ENCODE measurements around the gene MLX.
"Not testable (repeated sequence)": the region's sequence is repeated elsewhere in the genome, so short reads cannot be mapped to it uniquely, and the experiment has no call there.

MLX gene

GRCh38 chr17:42553161-42553818 lies 13.6 kb upstream of the MLX start:
- peak overlapping the region in 19 of 21 experiments; percentile 78 to 95 (median 87) for H3K27ac ChIP-seq
- peak overlapping the region; percentile 54 to 88 (median 66) for H3K4me3 ChIP-seq

GRCh38 chr17:42553866-42554249 lies 13.0 kb upstream of the MLX start:
- peak overlapping the region; percentile 60 to 95 (median 87) for H3K27ac ChIP-seq

GRCh38 chr17:42554250-42555121 lies 12.4 kb upstream of the MLX start:
- Histone ChIP-seq H3K27ac (peak overlapping the region; percentile 60 to 95 (median 87)), H3K4me3 (peak overlapping the region; percentile 54 to 88 (median 66))

More at GRCh38 chr17:42553866-42554249, 13.0 kb upstream of the MLX start:
- H3K4me3 ChIP-seq: peak overlapping the region; percentile 54 to 88 (median 66)

GRCh38 chr17:42555122-42555622 lies 11.7 kb upstream of the MLX start:
- H3K27ac ChIP-seq: peak overlapping the region; percentile 60 to 95 (median 87)
- peak overlapping the region; percentile 54 to 88 (median 66) for H3K4me3 ChIP-seq

GRCh38 chr17:42555961-42556617 lies 10.8 kb upstream of the MLX start:
- H3K27ac ChIP-seq: peak overlapping the region in 1 of 21 experiments; percentile 92
- not testable (repeated sequence) for H3K4me3 ChIP-seq

GRCh38 chr17:42559075-42559474 lies 7.8 kb upstream of the MLX start:
- peak overlapping the region in 4 of 21 experiments; percentile 3 to 30 (median 7) for H3K27ac ChIP-seq
- H3K4me3 ChIP-seq: no peak overlapping the region

GRCh38 chr17:42560246-42560645 lies 6.7 kb upstream of the MLX start:
- no peak overlapping the region for H3K4me3 ChIP-seq
- peak overlapping the region in 1 of 21 experiments; percentile 22 for H3K27ac ChIP-seq

- H3K27ac ChIP-seq: peak within 1 kb of the TSS; percentile 64 to 97 (median 89)
- H3K4me3 ChIP-seq: peak within 1 kb of the TSS; percentile 57 to 89 (median 72)
Measured at GRCh38 chr17:42561897-42562387, 5.0 kb upstream of the MLX start, which contains the start of gene COASY. Gene COASY (plus strand): TSS chr17:42562148. CDS start chr17:42562623, 475 bp downstream.

- Histone ChIP-seq H3K27ac (peak overlapping the region; percentile 64 to 97 (median 89)), H3K4me3 (peak overlapping the region; percentile 57 to 89 (median 72))
Measured at GRCh38 chr17:42562388-42563142, 4.3 kb upstream of the MLX start.

GRCh38 chr17:42563143-42563509 lies 3.8 kb upstream of the MLX start:
- H3K4me3 ChIP-seq: peak overlapping the region; percentile 57 to 89 (median 72)
- H3K27ac ChIP-seq: peak overlapping the region in 20 of 21 experiments; percentile 25 to 97 (median 89)

- Histone ChIP-seq H3K4me3 (peak overlapping the region in 3 of 7 experiments; percentile 71 to 80 (median 76)), H3K27ac (peak overlapping the region in 12 of 21 experiments; percentile 9 to 97 (median 88))
Measured at GRCh38 chr17:42563543-42563942, 3.4 kb upstream of the MLX start.

GRCh38 chr17:42563950-42564349 lies 3.0 kb upstream of the MLX start:
- peak overlapping the region in 9 of 21 experiments; percentile 9 to 97 (median 88) for H3K27ac ChIP-seq
- H3K4me3 ChIP-seq: no peak overlapping the region

- peak overlapping the region in 4 of 21 experiments; percentile 12 to 97 (median 67) for H3K27ac ChIP-seq
- H3K4me3 ChIP-seq: no peak overlapping the region
Measured at GRCh38 chr17:42564815-42565522, 1.9 kb upstream of the MLX start.

- Histone ChIP-seq H3K4me3 (peak overlapping the region in 1 of 7 experiments; percentile 68), H3K27ac (peak overlapping the region in 13 of 21 experiments; percentile 92 to 100 (median 96))
Measured at GRCh38 chr17:42565523-42566214, 1.2 kb upstream of the MLX start.

- peak overlapping the region in 20 of 21 experiments; percentile 89 to 100 (median 96) for H3K27ac ChIP-seq
- peak overlapping the region; percentile 68 to 92 (median 80) for H3K4me3 ChIP-seq
Measured at GRCh38 chr17:42566215-42566882, 551 bp upstream of the MLX start.

- peak overlapping the region in 3 of 21 experiments; percentile 64 to 96 (median 93) for H3K27ac ChIP-seq
- peak overlapping the region in 1 of 7 experiments; percentile 68 for H3K4me3 ChIP-seq
Measured at GRCh38 chr17:42568341-42569111, 1.6 kb downstream of the MLX start.

Data from skin epidermis (tissue), 12 donors.